M059J (cell line): ENCODE results near the gene KIF3B. TPM values are rescaled to one million over a fixed set of nuclear protein-coding genes. Genes with fewer than 3 reads are reported as not detected.
"Not testable (repeated sequence)": the region's sequence is repeated elsewhere in the genome, so short reads cannot be mapped to it uniquely, and the experiment has no call there.

Experiments used
- DNase-seq: peaks from one replicate; pipeline ENCODE4 v3.0.0-alpha.2; 2012; ENCODE audit warnings: low read depth
- total RNA-seq: library from RNA; depleted of rRNA; stranded (reverse); fragments of >200 nt; shearing (Covaris generic); gene quantifications from 2 replicates; pipeline ENCODE4 v1.2.3, GENCODE V29; 2014; rRNA removed

The KIF3B gene
- 20.3 and 28.4 TPM in 2 replicates for total RNA-seq

GRCh38 chr20:32277361-32278198 is at the start of gene KIF3B:
Gene KIF3B, plus strand, starts transcription at chr20:32277651. Its CDS starts 32,127 bp downstream, at chr20:32309778.
- DNase-seq, result peak; percentile 94

- DNase-seq, result no peak
These were observed 49.4 kb upstream of the KIF3B start for GRCh38 chr20:32227744-32228688.

- no peak for DNase-seq
These were observed 48.2 kb upstream of the KIF3B start for GRCh38 chr20:32229251-32229747.

GRCh38 chr20:32230707-32231106 is 46.7 kb upstream of the KIF3B start:
- DNase-seq, result no peak

- no peak for DNase-seq
These were observed 46.2 kb upstream of the KIF3B start for GRCh38 chr20:32231245-32231644.

GRCh38 chr20:32231847-32232246 is 45.6 kb upstream of the KIF3B start:
- DNase-seq, result peak; percentile 24

- DNase-seq, result no peak
These were observed 45.0 kb upstream of the KIF3B start for GRCh38 chr20:32232326-32232886.

GRCh38 chr20:32233286-32233685 is 44.2 kb upstream of the KIF3B start:
- no peak for DNase-seq

GRCh38 chr20:32234135-32234808 is 43.2 kb upstream of the KIF3B start:
- DNase-seq, result no peak

GRCh38 chr20:32235331-32236047 is 42.0 kb upstream of the KIF3B start:
- DNase-seq, result no peak

- DNase-seq, result no peak
These were observed 41.4 kb upstream of the KIF3B start for GRCh38 chr20:32236048-32236533.

GRCh38 chr20:32236819-32237218 is 40.6 kb upstream of the KIF3B start:
- DNase-seq, result no peak

GRCh38 chr20:32237419-32237818 is 40.0 kb upstream of the KIF3B start:
- no peak for DNase-seq

- no peak for DNase-seq
These were observed 38.7 kb upstream of the KIF3B start for GRCh38 chr20:32238483-32239425.

GRCh38 chr20:32240205-32240604 is 37.2 kb upstream of the KIF3B start:
- DNase-seq, result no peak

- no peak for DNase-seq
These were observed 35.6 kb upstream of the KIF3B start for GRCh38 chr20:32241807-32242206.

- DNase-seq, result no peak
These were observed 33.2 kb upstream of the KIF3B start for GRCh38 chr20:32244150-32244823.

GRCh38 chr20:32244959-32245358 is 32.5 kb upstream of the KIF3B start:
- no peak for DNase-seq

- not testable (repeated sequence) for DNase-seq
These were observed 31.2 kb upstream of the KIF3B start for GRCh38 chr20:32246208-32246607.
